SU-DHL-6 (cell line): ENCODE results near the gene PDE12.

ENCODE experiments used
- H2AFZ ChIP-seq: fragments of 200-600 bp; sonication (generic); 2 replicates; pipeline ENCODE4 v1.6.1; 2014; ENCODE audit warnings: low read depth, mild to moderate bottlenecking, moderate library complexity, mixed read lengths, antibody characterized with exemption, low read length; ENCODE audit not compliant: severe bottlenecking
- H3F3A ChIP-seq: fragments of 200-600 bp; shearing (Covaris generic); 2 replicates; pipeline ENCODE4 v1.6.0; 2016; ENCODE audit warnings: antibody characterized with exemption, mild to moderate bottlenecking; ENCODE audit not compliant: insufficient read depth
- H3K27ac ChIP-seq: fragments of 200-600 bp; sonication (generic); 2 replicates; pipeline ENCODE4 v1.5.1; 2016; ENCODE audit warnings: low read depth, mild to moderate bottlenecking, low read length, moderate library complexity, mixed read lengths
- H3K27me3 ChIP-seq: fragments of 200-600 bp; sonication (generic), shearing (Covaris generic); 2 replicates; pipeline ENCODE4 v1.6.0; 2014; ENCODE audit warnings: mild to moderate bottlenecking, low read length
- H3K36me3 ChIP-seq: fragments of 200-600 bp; sonication (generic); 2 replicates; pipeline ENCODE4 v1.6.1; 2014; ENCODE audit warnings: mild to moderate bottlenecking, low read length, mixed read lengths
- H3K4me2 ChIP-seq: fragments of 300-600, 200-600 bp; shearing (Covaris generic), sonication (generic); 2 replicates; pipeline ENCODE4 v1.6.0; 2014; ENCODE audit warnings: low read length, low read depth, mild to moderate bottlenecking; ENCODE audit not compliant: poor library complexity, severe bottlenecking
- H3K4me3 ChIP-seq: fragments of 200-600 bp; sonication (generic); 2 replicates; pipeline ENCODE4 v1.5.1; 2014; ENCODE audit warnings: antibody characterized with exemption, low read length, mild to moderate bottlenecking, mixed read lengths; ENCODE audit not compliant: insufficient read depth, poor library complexity, severe bottlenecking
- H3K79me2 ChIP-seq: fragments of 200-600 bp; sonication (generic); 2 replicates; pipeline ENCODE4 v1.6.1; 2014; ENCODE audit warnings: mild to moderate bottlenecking, low read length, moderate library complexity; ENCODE audit not compliant: insufficient read depth
- H3K9ac ChIP-seq: fragments of 200-600 bp; sonication (generic); 2 replicates; pipeline ENCODE4 v1.7.0; 2014; ENCODE audit warnings: mild to moderate bottlenecking, low read length
- H3K9me2 ChIP-seq: fragments of 200-600 bp; sonication (generic); replicated peaks from 2 replicates; pipeline ENCODE4 v1.6.1; 2014; ENCODE audit warnings: low read length; ENCODE audit not compliant: insufficient read depth
- H3K9me3 ChIP-seq: fragments of 200-600 bp; sonication (generic); 2 replicates; pipeline ENCODE4 v1.6.1; 2014; ENCODE audit warnings: low read length, mixed read lengths; ENCODE audit not compliant: insufficient read depth
- H4K20me1 ChIP-seq: fragments of 200-600 bp; sonication (generic); 2 replicates; pipeline ENCODE4 v1.6.1; 2014; ENCODE audit warnings: low read depth, mild to moderate bottlenecking, antibody characterized with exemption, low read length, moderate library complexity, mixed read lengths
- CTCF ChIP-seq: fragments of 200-600 bp; sonication (generic); IDR thresholded peaks from one replicate; pipeline ENCODE4 v1.5.1; 2017; ENCODE audit warnings: antibody characterized with exemption, mild to moderate bottlenecking, low read length, moderate library complexity; ENCODE audit not compliant: insufficient read depth, poor library complexity, severe bottlenecking
- EZH2phosphoT487 ChIP-seq: fragments of 200-600 bp; sonication (generic), shearing (Covaris generic); conservative IDR thresholded peaks from 2 replicates; pipeline ENCODE4 v1.6.1; 2018; ENCODE audit warnings: mild to moderate bottlenecking, antibody characterized with exemption, low read length, moderate library complexity, mixed read lengths

Gene PDE12

GRCh38 chr3:57596495-57597126, 40.5 kb downstream of the PDE12 start:
- Histone ChIP-seq H2AFZ (peak overlapping the region; percentile 52), H3F3A (peaks cover 26% of the 10 kb centered on the region), H3K36me3 (0 out of 2 replicates have a peak, but pooled peaks cover 3% of the 10 kb centered on the region), H3K4me3 (peak overlapping the region; percentile 91), H3K9me2 (no peaks in the 10 kb centered on the region), H3K27me3 (no peaks in the 10 kb centered on the region), H3K4me2 (peak overlapping the region; percentile 98), H3K79me2 (peaks cover 67% of the 10 kb centered on the region), H4K20me1 (no peaks in the 10 kb centered on the region), H3K9me3 (no peaks in the 10 kb centered on the region), H3K27ac (peak overlapping the region; percentile 73), H3K9ac (peak overlapping the region; percentile 94)
- TF ChIP-seq EZH2phosphoT487 (no peak), CTCF (no peak)

- Histone ChIP-seq H3K79me2 (peaks cover 60% of the 10 kb centered on the region), H3K4me3 (peak within 1 kb of the TSS; percentile 91), H3K36me3 (0 out of 2 replicates have a peak, but pooled peaks cover 3% of the 10 kb centered on the region), H3K27me3 (no peaks in the 10 kb centered on the region), H3K4me2 (peak within 1 kb of the TSS; percentile 98), H3K9me2 (no peaks in the 10 kb centered on the region), H2AFZ (peak within 1 kb of the TSS; percentile 52), H3F3A (peaks cover 26% of the 10 kb centered on the region), H3K9me3 (no peaks in the 10 kb centered on the region), H3K27ac (peak within 1 kb of the TSS; percentile 83), H4K20me1 (no peaks in the 10 kb centered on the region), H3K9ac (peak within 1 kb of the TSS; percentile 94)
- no peak for TF ChIP-seq EZH2phosphoT487
- no peak for TF ChIP-seq CTCF
Measured at GRCh38 chr3:57597127-57597923, 41.3 kb downstream of the PDE12 start, which contains the start of gene ARF4. ARF4 (minus strand) TSS chr3:57597344; CDS start chr3:57597140, 204 bp downstream.

GRCh38 chr3:57598765-57599360, 42.8 kb downstream of the PDE12 start:
- TF ChIP-seq CTCF (no peak), EZH2phosphoT487 (no peak)
- Histone ChIP-seq H4K20me1 (no peaks in the 10 kb centered on the region), H3K79me2 (peaks cover 45% of the 10 kb centered on the region), H3K9me2 (no peaks in the 10 kb centered on the region), H3K27me3 (no peaks in the 10 kb centered on the region), H3K4me2 (peak overlapping the region; percentile 74), H2AFZ (peak overlapping the region; percentile 42), H3F3A (peaks cover 21% of the 10 kb centered on the region; the same call in 1 of the 2 replicates), H3K36me3 (no peaks in the 10 kb centered on the region), H3K4me3 (peak overlapping the region; percentile 66), H3K27ac (peak overlapping the region; percentile 83), H3K9me3 (no peaks in the 10 kb centered on the region), H3K9ac (peak overlapping the region; percentile 76)
